GM21515 (cell line): Measurements from ENCODE around the gene ZNF276.
"Not testable (repeated sequence)": the region's sequence is repeated elsewhere in the genome, so short reads cannot be mapped to it uniquely, and the experiment has no call there.

Experiments used
- ATAC-seq: cut with Tn5 transposase; IDR thresholded peaks from one replicate; pipeline ENCODE4 v1.9.1; 2021; ENCODE audit not compliant: unreplicated experiment

The ZNF276 gene

DNA sequence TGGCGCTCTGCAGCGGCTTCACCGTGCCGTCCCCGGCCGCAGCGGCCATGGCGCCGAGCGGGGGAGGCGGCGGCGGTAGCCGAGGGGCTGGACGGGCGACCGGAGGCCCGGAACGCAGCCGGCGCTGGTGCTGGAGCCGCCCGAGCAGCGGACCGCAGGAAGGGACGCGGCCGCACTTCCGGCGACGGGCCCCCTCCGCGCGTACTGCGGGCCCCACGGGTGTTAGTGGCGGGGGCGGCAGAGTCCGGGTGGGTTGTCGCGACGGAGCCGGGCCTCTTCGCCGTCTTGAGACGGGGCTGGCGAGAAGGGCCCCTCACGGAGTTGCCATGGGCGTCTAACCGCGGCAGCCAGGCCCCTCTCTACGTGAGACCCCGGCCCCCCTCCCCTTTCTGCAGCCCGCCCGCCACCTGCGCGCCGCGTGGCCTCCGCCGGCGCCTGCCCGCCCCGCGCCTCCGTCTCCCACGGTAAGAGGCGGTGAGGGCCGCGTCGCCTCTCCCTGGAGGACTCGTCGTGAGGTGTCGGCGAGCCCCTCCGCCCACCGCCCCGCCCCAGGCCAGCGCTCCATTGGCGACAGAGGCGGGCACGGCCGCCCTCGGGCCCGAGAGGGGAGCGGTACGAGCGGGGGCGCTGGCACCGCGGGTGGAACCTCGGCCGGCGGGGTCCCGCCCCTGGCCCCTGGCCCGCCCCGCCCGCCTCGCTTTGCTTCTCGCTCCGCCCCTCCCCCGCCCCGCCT is at the start of gene ZNF276, which contains the start of gene VPS9D1:
TSS of gene ZNF276 (plus strand) at position 725 of the 733 bp plus-strand sequence. CDS start 104 bp downstream, outside the sequence.
TSS of gene VPS9D1 (minus strand) at position 86 of the 733 bp plus-strand sequence. CDS start at position 49, 37 bp downstream.
- ATAC-seq: peak; percentile 41

DNA sequence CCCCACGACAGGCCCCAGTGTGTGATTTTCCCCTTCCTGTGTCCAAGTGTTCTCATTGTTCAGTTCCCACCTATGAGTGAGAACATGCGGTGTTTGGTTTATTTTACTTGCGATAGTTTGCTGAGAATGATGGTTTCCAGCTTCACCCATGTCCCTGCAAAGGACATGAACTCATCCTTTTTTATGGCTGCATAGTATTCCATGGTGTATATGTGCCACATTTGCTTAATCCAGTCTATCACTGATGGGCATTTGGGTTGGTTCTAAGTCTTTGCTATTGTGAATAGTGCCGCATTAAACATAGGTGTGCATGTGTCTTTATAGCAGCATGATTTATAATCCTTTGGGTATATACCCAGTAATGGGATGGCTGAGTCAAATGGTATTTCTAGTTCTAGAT is 49.8 kb upstream of the ZNF276 start:
- ATAC-seq: not testable (repeated sequence)

GRCh38 chr16:89672177-89672941 is 49.0 kb upstream of the ZNF276 start:
- no peak for ATAC-seq

GRCh38 chr16:89678258-89678657 is 43.1 kb upstream of the ZNF276 start:
- ATAC-seq: no peak

DNA sequence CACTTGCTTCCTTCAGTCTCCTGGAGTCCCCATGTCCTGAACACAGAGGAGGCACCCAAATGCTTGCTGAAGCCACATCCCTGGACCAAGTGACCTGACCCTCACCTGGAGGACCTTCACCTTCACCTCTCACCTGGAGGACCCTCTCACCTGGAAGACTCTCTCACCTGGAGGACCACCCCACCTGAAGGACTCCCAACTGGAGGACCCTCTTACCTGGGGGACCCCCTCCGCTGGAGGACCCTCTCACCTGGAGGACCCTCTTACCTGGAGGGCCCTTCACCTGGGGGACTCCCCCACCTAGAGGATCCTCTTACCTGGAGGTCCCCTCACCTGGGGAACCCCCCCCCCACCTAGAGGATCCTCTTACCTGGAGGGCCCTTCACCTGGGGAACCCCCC is 35.4 kb upstream of the ZNF276 start:
- ATAC-seq: no peak

DNA sequence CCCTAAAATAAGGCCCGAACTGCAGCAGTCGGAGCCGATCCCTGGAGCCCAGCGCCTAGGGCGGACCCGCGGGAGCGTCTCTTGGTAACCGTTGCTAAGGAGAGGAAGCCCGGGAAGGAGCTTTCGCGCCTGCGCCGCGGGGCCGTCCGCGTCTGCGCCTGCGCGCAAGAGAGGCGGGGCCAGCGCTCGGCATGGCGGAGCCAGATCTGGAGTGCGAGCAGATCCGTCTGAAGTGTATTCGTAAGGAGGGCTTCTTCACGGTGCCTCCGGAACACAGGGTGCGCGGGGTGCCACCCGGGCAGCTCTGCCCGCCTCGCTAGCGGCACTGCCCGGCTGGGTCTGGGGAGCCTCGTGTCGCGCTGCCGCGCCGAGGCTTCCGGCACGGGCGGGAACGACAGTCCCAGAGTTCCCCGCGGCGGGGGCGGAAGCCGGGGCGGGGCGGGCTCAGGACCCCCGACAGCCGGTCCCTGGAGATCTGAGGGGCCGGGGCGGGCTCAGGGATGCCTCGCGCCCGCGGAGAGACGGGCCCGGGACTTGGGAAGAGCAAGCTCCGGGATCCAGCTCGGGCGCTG is 34.7 kb upstream of the ZNF276 start, which contains the start of gene CDK10:
TSS of gene CDK10 (plus strand) at position 170 of the 572 bp plus-strand sequence. CDS start at position 192, 22 bp downstream.
- peak; percentile 71 for ATAC-seq

- ATAC-seq: peak; percentile 30
Observed at GRCh38 chr16:89687092-89687940, 34.0 kb upstream of the ZNF276 start.

DNA sequence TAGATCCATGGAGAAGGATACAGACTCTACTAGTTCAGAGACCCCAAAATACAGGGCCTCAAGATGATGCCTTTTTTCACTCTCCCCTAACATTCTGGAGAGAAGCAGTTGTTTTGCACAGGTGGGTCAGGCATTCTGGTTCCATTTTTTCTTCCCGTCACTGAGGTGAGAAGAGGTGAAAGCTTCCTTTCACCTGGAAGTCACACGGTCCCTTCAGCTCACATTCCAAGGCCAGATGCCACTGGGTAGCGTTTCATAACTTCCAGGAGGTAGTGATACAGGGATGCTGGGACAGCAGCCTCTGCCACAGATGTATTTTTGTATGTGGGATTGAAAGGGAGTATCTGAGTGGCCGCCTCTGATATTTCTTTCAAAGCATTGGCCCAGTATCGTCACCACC is 32.9 kb upstream of the ZNF276 start:
- no peak for ATAC-seq

DNA sequence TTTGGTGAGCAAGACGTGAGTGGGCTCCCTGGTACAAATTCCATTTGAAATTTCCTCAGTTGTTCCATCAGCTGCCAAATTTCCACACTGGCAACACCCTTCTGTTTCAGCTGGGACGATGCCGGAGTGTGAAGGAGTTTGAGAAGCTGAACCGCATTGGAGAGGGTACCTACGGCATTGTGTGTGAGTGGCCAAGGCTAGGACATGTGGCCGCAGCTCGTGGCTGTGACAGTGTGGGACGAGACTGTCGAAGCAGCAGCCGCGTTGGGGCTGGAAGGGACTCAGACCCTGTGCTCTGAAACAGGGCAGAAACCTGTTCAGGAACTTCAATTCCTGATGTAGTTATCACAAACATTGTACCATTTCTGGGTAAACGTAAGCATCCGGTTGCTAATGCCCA is 32.2 kb upstream of the ZNF276 start:
- ATAC-seq: no peak

- not testable (repeated sequence) for ATAC-seq
Observed at GRCh38 chr16:89689621-89690020, 31.7 kb upstream of the ZNF276 start.

DNA sequence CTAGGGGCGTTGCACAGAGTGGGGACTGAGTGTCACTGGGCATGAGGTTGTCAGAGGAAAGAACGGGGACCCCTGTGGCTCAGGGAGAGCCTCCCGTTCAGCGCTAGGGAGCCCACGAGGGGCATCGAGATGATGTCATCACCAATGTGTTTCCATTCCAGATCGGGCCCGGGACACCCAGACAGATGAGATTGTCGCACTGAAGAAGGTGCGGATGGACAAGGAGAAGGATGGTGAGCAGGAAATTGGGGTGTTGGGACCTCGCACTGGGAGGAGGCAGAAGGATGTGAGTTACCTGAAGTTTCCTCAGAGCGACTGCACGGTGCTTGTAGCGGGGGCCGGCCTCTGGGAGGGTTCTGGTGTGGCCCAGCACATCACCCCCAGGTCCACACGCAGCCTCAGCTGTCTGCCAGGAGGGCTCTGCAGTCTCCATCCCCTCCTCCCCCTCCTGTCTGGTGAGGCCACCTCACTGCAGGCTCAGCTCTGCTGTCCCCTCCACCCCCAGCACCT is 30.9 kb upstream of the ZNF276 start:
- ATAC-seq: no peak

- ATAC-seq: no peak
Observed at GRCh38 chr16:89691231-89691985, 29.9 kb upstream of the ZNF276 start.

DNA sequence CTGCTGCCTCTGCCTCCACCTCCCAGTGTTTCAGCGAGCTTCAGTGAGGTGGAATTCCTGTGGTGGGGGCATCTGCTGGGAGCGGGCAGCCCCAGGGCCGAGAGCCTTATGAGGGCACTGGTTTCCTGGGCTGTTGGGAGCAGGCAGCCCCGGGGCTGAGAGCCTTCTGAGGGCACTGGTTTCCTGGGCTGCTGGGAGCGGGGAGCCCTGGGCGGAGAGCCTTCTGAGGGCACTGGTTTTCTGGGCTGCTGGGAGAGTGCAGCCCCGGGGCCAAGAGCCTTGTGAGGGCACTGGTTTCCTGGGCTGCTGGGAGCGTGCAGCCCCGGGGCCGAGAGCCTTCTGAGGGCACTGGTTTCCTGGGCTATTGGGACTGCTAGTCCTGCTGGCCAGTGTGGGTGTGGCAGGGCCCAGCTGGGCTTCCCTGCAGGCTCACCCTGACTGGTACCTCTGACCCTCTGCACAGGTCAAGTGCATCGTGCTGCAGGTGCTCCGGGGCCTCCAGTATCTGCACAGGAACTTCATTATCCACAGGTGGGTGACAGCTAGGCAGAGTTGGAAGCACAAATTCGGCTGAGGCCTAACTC is 29.3 kb upstream of the ZNF276 start:
- ATAC-seq: no peak

DNA sequence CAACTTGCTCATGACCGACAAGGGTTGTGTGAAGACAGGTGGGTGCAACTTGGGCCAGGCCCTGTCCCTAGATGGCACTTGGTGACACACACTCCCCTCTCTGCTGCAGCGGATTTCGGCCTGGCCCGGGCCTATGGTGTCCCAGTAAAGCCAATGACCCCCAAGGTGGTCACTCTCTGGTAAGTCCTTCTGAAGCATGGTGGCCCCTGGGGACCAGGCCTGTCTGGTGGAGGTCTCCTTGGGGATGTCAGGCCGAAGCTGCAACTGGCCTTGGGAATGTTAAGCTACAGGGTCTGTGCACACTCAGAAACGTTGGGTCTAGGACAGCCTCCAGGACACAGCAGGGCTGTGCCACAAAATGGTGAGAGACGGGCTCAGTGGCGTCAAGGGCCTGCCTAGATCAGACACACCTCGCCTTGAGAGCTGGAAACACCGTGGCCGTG is 28.0 kb upstream of the ZNF276 start:
- no peak for ATAC-seq

DNA sequence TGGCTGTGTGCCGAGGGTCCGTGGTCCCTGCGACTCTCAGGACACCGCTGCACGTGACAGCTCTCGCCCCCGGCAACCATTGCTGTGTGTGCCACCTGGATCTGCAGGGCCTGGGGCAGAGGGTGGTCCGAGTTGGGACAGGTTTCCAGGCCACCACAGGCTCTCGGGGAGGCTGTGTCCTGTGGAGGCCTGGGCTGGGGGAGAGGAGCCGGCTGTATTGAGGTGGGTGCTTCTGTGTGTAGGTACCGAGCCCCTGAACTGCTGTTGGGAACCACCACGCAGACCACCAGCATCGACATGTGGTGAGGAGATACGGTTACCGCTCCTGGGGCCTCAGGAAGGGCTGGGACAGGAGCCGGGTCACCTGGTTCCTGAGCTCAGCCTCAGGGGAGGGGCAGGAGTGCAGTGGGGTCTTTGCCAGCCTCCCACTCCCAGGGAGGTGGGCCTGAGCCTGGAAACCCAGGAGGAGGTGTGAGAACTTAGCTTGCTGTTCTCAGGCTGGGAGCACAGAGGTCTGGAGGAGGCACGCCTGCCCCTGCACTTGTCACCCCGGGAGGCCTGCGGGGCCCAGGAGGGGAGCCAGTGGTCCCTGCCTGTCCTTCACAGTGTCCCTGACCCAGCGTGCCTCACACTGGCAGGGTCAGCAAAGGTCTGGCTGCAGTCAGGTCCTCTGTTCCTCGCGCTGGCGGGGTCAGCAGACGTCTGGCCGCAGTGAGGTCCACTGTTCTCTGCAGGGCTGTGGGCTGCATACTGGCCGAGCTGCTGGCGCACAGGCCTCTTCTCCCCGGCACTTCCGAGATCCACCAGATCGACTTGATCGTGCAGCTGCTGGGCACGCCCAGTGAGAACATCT is 27.2 kb upstream of the ZNF276 start:
- ATAC-seq: no peak

DNA sequence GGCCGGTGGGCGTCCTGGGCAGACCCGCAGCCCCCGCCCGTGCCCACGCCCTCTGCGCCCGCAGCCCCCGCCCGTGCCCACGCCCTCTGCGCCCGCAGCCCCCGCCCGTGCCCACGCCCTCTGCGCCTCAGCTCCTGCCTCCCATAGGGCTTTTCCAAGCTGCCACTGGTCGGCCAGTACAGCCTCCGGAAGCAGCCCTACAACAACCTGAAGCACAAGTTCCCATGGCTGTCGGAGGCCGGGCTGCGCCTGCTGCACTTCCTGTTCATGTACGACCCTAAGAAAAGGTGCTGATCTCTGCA is 26.6 kb upstream of the ZNF276 start:
- not testable (repeated sequence) for ATAC-seq

- no peak for ATAC-seq
Observed at GRCh38 chr16:89695086-89695874, 26.1 kb upstream of the ZNF276 start.
